ENCODE measurements around the gene TMEM132D. TPM values are rescaled to one million over a fixed set of nuclear protein-coding genes. Genes with fewer than 3 reads are reported as not detected.

Gene TMEM132D
- total RNA-seq, 1 experiment from 2014 or later: 1.4 TPM

GRCh38 chr12:129819391-129819790 is 84.4 kb downstream of the TMEM132D start:
- Mint-ChIP-seq H3K9me3 (peaks cover 46% of the 10 kb centered on the region), H3K4me1 (no peaks in the 10 kb centered on the region), H3K4me3 (no peak overlapping the region)

More at GRCh38 chr12:129819391-129819790, 84.4 kb downstream of the TMEM132D start:
- POLR2A ChIA-PET: no interaction called here
- ATAC-seq (no peak), DNase-seq (ENCODE audit: low spot score) (no peak)
- no peak overlapping the region for H3K27ac Mint-ChIP-seq
- H3K27me3 Mint-ChIP-seq (ENCODE audit: low read depth): no peaks in the 10 kb centered on the region
- peaks cover 59% of the 10 kb centered on the region for H3K36me3 Mint-ChIP-seq
- CTCF ChIA-PET: no interaction called here
- TF ChIP-seq RORB (CRISPR knock-in tag; IDR thresholded peaks at IDR 0.05) (no peak), SP1 (CRISPR knock-in tag; conservative IDR thresholded peaks at IDR 0.05) (no peak), JUN (CRISPR knock-in tag; IDR thresholded peaks at IDR 0.05) (no peak), ERG (CRISPR knock-in tag; IDR thresholded peaks at IDR 0.05) (no peak), RELA (CRISPR knock-in tag; IDR thresholded peaks at IDR 0.05; ENCODE audit: borderline replicate concordance) (no peak), ZNF396 (CRISPR knock-in tag; IDR thresholded peaks at IDR 0.05; ENCODE audit: borderline replicate concordance) (no peak), TEAD1 (CRISPR knock-in tag; IDR thresholded peaks at IDR 0.05) (no peak), CDX4 (CRISPR knock-in tag; IDR thresholded peaks at IDR 0.05; ENCODE audit: borderline replicate concordance) (no peak)
- TF ChIP-seq, protein P1, sequence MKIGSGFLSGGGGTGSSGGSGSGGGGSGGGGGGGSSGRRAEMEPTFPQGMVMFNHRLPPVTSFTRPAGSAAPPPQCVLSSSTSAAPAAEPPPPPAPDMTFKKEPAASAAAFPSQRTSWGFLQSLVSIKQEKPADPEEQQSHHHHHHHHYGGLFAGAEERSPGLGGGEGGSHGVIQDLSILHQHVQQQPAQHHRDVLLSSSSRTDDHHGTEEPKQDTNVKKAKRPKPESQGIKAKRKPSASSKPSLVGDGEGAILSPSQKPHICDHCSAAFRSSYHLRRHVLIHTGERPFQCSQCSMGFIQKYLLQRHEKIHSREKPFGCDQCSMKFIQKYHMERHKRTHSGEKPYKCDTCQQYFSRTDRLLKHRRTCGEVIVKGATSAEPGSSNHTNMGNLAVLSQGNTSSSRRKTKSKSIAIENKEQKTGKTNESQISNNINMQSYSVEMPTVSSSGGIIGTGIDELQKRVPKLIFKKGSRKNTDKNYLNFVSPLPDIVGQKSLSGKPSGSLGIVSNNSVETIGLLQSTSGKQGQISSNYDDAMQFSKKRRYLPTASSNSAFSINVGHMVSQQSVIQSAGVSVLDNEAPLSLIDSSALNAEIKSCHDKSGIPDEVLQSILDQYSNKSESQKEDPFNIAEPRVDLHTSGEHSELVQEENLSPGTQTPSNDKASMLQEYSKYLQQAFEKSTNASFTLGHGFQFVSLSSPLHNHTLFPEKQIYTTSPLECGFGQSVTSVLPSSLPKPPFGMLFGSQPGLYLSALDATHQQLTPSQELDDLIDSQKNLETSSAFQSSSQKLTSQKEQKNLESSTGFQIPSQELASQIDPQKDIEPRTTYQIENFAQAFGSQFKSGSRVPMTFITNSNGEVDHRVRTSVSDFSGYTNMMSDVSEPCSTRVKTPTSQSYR (CRISPR knock-in tag; IDR thresholded peaks at IDR 0.05): no peak
- TF ChIP-seq, protein P2, sequence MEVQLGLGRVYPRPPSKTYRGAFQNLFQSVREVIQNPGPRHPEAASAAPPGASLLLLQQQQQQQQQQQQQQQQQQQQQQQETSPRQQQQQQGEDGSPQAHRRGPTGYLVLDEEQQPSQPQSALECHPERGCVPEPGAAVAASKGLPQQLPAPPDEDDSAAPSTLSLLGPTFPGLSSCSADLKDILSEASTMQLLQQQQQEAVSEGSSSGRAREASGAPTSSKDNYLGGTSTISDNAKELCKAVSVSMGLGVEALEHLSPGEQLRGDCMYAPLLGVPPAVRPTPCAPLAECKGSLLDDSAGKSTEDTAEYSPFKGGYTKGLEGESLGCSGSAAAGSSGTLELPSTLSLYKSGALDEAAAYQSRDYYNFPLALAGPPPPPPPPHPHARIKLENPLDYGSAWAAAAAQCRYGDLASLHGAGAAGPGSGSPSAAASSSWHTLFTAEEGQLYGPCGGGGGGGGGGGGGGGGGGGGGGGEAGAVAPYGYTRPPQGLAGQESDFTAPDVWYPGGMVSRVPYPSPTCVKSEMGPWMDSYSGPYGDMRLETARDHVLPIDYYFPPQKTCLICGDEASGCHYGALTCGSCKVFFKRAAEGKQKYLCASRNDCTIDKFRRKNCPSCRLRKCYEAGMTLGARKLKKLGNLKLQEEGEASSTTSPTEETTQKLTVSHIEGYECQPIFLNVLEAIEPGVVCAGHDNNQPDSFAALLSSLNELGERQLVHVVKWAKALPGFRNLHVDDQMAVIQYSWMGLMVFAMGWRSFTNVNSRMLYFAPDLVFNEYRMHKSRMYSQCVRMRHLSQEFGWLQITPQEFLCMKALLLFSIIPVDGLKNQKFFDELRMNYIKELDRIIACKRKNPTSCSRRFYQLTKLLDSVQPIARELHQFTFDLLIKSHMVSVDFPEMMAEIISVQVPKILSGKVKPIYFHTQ (CRISPR knock-in tag; IDR thresholded peaks at IDR 0.05): no peak
- TF ChIP-seq, protein P3, sequence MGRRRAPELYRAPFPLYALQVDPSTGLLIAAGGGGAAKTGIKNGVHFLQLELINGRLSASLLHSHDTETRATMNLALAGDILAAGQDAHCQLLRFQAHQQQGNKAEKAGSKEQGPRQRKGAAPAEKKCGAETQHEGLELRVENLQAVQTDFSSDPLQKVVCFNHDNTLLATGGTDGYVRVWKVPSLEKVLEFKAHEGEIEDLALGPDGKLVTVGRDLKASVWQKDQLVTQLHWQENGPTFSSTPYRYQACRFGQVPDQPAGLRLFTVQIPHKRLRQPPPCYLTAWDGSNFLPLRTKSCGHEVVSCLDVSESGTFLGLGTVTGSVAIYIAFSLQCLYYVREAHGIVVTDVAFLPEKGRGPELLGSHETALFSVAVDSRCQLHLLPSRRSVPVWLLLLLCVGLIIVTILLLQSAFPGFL (CRISPR knock-in tag; IDR thresholded peaks at IDR 0.05; ENCODE audit: borderline replicate concordance): no peak
- TF ChIP-seq, protein P4, sequence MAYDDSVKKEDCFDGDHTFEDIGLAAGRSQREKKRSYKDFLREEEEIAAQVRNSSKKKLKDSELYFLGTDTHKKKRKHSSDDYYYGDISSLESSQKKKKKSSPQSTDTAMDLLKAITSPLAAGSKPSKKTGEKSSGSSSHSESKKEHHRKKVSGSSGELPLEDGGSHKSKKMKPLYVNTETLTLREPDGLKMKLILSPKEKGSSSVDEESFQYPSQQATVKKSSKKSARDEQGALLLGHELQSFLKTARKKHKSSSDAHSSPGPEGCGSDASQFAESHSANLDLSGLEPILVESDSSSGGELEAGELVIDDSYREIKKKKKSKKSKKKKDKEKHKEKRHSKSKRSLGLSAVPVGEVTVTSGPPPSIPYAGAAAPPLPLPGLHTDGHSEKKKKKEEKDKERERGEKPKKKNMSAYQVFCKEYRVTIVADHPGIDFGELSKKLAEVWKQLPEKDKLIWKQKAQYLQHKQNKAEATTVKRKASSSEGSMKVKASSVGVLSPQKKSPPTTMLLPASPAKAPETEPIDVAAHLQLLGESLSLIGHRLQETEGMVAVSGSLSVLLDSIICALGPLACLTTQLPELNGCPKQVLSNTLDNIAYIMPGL (CRISPR knock-in tag; IDR thresholded peaks at IDR 0.05): no peak
- TF ChIP-seq, protein P5, sequence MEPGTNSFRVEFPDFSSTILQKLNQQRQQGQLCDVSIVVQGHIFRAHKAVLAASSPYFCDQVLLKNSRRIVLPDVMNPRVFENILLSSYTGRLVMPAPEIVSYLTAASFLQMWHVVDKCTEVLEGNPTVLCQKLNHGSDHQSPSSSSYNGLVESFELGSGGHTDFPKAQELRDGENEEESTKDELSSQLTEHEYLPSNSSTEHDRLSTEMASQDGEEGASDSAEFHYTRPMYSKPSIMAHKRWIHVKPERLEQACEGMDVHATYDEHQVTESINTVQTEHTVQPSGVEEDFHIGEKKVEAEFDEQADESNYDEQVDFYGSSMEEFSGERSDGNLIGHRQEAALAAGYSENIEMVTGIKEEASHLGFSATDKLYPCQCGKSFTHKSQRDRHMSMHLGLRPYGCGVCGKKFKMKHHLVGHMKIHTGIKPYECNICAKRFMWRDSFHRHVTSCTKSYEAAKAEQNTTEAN (CRISPR knock-in tag; IDR thresholded peaks at IDR 0.05): no peak
- TF ChIP-seq, protein P6, sequence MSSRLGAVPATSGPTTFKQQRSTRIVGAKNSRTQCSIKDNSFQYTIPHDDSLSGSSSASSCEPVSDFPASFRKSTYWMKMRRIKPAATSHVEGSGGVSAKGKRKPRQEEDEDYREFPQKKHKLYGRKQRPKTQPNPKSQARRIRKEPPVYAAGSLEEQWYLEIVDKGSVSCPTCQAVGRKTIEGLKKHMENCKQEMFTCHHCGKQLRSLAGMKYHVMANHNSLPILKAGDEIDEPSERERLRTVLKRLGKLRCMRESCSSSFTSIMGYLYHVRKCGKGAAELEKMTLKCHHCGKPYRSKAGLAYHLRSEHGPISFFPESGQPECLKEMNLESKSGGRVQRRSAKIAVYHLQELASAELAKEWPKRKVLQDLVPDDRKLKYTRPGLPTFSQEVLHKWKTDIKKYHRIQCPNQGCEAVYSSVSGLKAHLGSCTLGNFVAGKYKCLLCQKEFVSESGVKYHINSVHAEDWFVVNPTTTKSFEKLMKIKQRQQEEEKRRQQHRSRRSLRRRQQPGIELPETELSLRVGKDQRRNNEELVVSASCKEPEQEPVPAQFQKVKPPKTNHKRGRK (CRISPR knock-in tag; IDR thresholded peaks at IDR 0.05; ENCODE audit: borderline replicate concordance): no peak

Measured in WTC11 (cell line).